ENCODE measurements around the gene L1CAM. TPM values are rescaled to one million over a fixed set of nuclear protein-coding genes. Genes with fewer than 3 reads are reported as not detected.
A peak's percentile ranks its signal among the peaks of the same experiment; 100 is the strongest.

Gene L1CAM, protein sequence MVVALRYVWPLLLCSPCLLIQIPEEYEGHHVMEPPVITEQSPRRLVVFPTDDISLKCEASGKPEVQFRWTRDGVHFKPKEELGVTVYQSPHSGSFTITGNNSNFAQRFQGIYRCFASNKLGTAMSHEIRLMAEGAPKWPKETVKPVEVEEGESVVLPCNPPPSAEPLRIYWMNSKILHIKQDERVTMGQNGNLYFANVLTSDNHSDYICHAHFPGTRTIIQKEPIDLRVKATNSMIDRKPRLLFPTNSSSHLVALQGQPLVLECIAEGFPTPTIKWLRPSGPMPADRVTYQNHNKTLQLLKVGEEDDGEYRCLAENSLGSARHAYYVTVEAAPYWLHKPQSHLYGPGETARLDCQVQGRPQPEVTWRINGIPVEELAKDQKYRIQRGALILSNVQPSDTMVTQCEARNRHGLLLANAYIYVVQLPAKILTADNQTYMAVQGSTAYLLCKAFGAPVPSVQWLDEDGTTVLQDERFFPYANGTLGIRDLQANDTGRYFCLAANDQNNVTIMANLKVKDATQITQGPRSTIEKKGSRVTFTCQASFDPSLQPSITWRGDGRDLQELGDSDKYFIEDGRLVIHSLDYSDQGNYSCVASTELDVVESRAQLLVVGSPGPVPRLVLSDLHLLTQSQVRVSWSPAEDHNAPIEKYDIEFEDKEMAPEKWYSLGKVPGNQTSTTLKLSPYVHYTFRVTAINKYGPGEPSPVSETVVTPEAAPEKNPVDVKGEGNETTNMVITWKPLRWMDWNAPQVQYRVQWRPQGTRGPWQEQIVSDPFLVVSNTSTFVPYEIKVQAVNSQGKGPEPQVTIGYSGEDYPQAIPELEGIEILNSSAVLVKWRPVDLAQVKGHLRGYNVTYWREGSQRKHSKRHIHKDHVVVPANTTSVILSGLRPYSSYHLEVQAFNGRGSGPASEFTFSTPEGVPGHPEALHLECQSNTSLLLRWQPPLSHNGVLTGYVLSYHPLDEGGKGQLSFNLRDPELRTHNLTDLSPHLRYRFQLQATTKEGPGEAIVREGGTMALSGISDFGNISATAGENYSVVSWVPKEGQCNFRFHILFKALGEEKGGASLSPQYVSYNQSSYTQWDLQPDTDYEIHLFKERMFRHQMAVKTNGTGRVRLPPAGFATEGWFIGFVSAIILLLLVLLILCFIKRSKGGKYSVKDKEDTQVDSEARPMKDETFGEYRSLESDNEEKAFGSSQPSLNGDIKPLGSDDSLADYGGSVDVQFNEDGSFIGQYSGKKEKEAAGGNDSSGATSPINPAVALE
- total RNA-seq, result 100 to 1,000 TPM in 4 of 8 experiments, 10 to 100 TPM in 1, 1 to 10 TPM in 2, under 1 TPM in 1; 0.87 to 147 (median 96.4) TPM

DNA sequence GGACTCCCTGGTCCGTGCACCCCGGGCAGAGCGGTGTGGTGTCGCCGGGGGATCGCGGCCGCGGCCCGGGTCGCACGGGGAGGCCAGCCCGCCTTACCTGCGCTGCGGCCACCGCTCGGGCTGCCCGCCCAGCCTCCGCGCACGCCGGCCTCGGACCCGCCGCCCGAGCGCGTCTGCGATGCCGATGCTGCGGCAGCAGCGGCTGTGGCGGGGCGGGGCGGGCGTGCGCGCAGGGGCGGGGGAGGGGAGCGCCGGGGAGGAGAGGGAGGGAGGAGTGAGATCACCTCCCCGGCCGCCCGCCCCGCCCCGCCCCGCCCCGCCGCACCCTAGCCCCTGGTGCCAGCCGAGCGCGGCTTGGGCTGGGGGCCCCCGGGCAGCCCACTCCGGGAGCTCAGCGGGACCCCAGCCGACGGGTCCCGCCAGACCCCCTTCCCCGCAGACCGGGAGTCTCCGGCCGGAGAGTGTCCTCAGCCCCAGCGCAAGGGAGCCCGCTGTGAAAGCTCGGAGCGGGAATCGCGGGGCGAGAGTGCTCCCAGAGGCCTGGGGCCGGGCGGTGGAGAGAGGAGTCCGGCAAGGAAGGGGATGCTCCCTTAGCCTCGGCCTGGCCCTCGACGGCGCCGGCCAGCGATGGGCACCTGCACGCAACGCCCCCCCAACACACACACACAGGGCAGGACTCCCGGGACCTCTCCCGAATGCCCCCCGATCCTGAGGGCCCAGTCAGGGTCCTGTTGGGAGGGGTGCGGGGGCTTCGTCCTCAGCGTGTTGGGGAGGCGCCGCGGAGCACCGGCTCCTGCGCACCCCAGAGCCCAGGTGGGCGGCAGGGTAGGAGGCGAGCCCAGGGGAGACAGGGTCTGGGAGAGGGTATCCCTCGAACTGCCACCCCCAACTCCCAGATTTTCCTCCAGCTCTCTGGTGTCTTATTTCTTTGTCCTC is at the start of gene L1CAM:
L1CAM (minus strand) TSS at position 206 of the 936 bp plus-strand sequence. CDS start 10,337 bp downstream, outside the sequence.
- H3K4me1 ChIP-seq (replicated peaks in 1 of 2), result peaks cover 35 to 40% of the 10 kb centered on the region in 2 donors
- peak within 1 kb of the TSS; percentile 85 to 91 for H3K27ac ChIP-seq
- WGBS, 10 experiments, result 0% methylated on average over 1 to 2 of the region's 94 CpGs; no CpG with 5 or more reads in 8 of the 10 experiments
- peak within 1 kb of the TSS; percentile 54 to 93 (median 66) for H3K4me3 ChIP-seq
- in situ Hi-C loops (cut with MboI; ENCODE audit: low pct_unique_long_range_greater_than_20kb in 2 of 9, low sequenced_read_pairs in 9 of 9, unreplicated experiment in 9 of 9), result no loop called here
- peak; percentile 28 to 69 (median 47) for ATAC-seq (replicated peaks in 6 of 8)

DNA sequence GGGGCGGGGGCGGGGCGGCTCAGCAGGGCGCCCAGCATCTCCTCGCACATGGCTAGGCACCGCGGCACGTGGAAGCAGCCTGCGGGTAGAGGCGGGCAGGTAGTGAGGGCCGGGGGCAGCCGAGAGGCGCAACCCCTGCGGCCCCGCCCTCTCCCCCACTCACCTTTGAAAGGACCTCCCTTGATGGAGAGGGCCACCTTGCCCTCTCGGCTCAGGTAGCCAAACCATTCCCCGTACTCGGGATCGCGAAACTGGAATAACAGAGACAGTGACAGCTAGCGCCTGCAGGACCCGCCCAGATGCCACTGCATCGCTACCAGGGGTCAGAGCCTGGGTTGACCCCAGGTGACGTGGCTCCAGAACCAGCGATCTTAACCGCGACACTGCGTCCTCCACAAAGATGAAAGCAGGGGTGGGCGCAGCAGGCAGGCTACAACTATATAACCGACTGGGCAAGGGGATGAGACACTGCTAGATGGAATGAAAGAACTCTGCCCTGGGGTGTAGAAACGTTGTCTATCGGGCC is 49.4 kb upstream of the L1CAM start:
- peak overlapping the region in 1 of 2 donors; percentile 53 for H3K27ac ChIP-seq
- peak in 2 of 8 experiments; percentile 2 for ATAC-seq (replicated peaks in 6 of 8)
- 38 to 74% methylated on average over 4 to 9 of the region's 32 CpGs; no CpG with 5 or more reads in 8 of the 10 experiments for WGBS, 10 experiments
- in situ Hi-C loops (cut with MboI; ENCODE audit: low pct_unique_long_range_greater_than_20kb in 2 of 9, low sequenced_read_pairs in 9 of 9, unreplicated experiment in 9 of 9), result no loop called here
- peak overlapping the region; percentile 64 to 96 (median 88) for H3K4me3 ChIP-seq
- H3K4me1 ChIP-seq (replicated peaks in 1 of 2), result peaks cover 6 to 7% of the 10 kb centered on the region in 2 donors

DNA sequence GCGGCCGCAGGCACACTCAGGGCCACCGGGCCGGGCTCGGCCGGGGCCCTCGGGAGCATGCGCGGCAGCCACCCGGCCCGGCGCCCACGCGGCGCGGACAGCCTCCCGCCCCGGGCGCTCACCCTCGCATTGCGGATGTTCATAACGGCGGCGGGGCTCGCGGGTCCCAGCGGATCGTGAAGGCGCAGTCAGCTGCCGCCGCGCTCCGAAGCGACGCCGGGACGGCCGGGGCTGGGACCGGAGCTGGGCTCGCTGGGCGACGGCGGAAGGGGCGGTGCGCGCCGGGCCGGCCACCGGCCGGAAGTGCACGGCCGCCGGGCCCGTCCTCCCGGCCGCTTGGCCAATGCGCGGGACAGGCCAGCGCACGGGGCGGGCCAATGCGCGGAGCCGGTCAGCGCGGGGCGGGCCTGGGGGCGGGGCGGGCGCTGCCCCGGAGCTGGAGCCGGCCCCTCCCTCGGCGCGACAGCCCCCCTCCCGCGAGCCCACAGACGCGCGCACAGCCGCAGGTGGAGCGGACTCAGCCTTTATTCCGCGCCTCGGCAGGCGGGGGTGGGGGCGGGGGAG is 48.9 kb upstream of the L1CAM start, which contains the start of gene NAA10:
NAA10 (minus strand) TSS at position 276 of the 564 bp plus-strand sequence; CDS start at position 143, 133 bp downstream.
- no CpG with 5 or more reads among the region's 87 CpGs for WGBS, 10 experiments
- peak within 1 kb of the TSS; percentile 64 to 96 (median 88) for H3K4me3 ChIP-seq
- H3K27ac ChIP-seq, result peak within 1 kb of the TSS; percentile 68 to 83
- peak; percentile 89 to 98 (median 97) for ATAC-seq (replicated peaks in 6 of 8)
- in situ Hi-C loops (cut with MboI; ENCODE audit: low pct_unique_long_range_greater_than_20kb in 2 of 9, low sequenced_read_pairs in 9 of 9, unreplicated experiment in 9 of 9), result no loop called here
- peaks cover 6 to 7% of the 10 kb centered on the region in 2 donors for H3K4me1 ChIP-seq (replicated peaks in 1 of 2)

DNA sequence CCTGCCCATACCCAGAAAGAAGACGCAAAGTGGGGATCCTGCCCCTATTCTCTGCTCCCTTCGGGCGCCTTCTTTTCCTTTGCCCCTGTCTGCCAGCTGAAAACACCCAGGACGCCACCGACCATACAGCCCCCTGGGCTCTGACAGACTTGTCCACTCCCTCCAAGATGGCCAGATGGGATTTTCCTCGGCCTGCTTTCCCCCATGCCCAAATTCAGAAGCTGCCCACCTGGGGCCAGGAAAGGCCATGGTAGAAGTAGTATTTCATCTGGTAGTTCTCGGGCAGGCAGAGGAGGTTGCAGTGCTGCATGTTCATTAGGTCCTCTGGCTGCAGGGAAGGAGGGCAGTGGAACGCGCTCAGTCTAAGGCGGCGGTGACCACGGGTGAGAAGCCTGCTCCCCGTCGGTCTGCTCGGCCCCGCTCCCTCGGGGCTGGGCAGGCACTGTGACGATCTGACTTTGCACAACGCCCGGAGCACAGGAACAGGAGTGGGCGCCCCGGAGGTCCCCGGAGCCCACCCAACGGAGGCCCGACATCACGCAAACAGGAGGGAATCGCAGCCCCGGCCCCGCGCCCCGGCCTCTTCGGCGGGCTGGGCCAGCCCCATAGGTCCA is 48.3 kb upstream of the L1CAM start:
- H3K27ac ChIP-seq, result peak overlapping the region; percentile 68 to 83
- 0 to 40% methylated on average over 2 of the region's 33 CpGs; no CpG with 5 or more reads in 8 of the 10 experiments for WGBS, 10 experiments
- H3K4me3 ChIP-seq, result peak overlapping the region; percentile 64 to 96 (median 88)
- in situ Hi-C loops (cut with MboI; ENCODE audit: low pct_unique_long_range_greater_than_20kb in 2 of 9, low sequenced_read_pairs in 9 of 9, unreplicated experiment in 9 of 9), result no loop called here
- peaks cover 6 to 7% of the 10 kb centered on the region in 2 donors for H3K4me1 ChIP-seq (replicated peaks in 1 of 2)
- ATAC-seq (replicated peaks in 6 of 8), result peak; percentile 7 to 34 (median 22)

DNA sequence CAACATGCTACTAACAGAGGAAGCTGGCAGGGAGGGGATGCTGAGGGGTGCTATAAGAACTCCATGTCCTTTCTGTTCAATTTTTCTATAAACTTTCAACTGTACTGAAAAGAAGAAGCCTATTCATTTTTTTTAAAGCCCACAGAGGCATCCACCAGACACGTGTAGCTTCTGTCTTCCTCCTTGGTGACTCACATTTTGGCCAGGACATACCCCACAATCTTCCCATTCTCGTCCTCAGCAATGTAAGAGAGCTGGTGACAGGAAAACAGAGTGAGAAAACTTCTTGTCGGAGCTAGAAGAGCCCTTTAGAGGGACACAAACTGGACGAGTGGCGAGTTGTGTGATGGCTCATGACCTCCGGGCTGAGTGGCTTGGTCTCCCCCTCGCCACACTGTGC is 47.8 kb upstream of the L1CAM start:
- 0 to 25% (median 0%) methylated on average over 1 to 4 of the region's 7 CpGs; no CpG with 5 or more reads in 7 of the 10 experiments for WGBS, 10 experiments
- peak overlapping the region; percentile 64 to 96 (median 88) for H3K4me3 ChIP-seq
- no peak for ATAC-seq (replicated peaks in 6 of 8)
- peaks cover 10% of the 10 kb centered on the region in 2 donors for H3K4me1 ChIP-seq (replicated peaks in 1 of 2)
- in situ Hi-C loops (cut with MboI; ENCODE audit: low pct_unique_long_range_greater_than_20kb in 2 of 9, low sequenced_read_pairs in 9 of 9, unreplicated experiment in 9 of 9), result no loop called here
- no peak overlapping the region for H3K27ac ChIP-seq

DNA sequence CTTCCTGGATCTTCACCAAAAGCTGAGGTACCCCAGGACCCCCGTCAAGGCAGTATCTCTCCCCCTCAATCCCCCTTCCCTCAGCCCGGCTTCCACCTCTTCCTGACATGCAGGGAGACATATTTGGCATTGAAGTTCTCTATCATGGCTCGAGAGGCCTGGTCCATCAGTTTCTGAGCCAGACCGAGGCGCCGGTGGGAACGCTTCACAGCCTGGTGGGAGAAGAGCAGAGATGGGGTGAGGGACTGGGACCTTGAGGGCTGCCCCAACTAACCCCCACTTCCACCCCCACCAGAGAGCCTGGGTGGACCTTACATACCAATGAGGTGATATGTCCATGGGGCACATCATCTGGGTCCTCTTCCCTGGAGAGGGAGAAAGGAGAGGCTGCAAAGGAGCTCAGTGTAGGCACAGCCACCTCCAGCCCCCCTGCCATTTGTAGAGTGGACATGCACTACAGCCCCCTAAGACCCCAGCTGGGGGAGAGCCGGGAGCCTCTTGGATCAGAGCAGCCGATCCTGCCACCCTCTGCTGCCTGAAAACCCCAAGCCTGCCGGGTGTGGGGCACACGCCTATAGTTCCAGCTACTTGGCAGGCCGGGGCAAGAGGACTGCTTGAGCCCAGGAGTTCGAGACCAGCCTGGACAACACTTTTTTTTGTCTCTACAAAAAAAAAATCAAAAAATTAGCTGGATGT is 46.4 kb upstream of the L1CAM start:
- H3K4me3 ChIP-seq, result no peak overlapping the region
- no peak overlapping the region for H3K27ac ChIP-seq
- no peak for ATAC-seq (replicated peaks in 6 of 8)
- peaks cover 10 to 12% of the 10 kb centered on the region in 2 donors for H3K4me1 ChIP-seq (replicated peaks in 1 of 2)
- in situ Hi-C loops (cut with MboI; ENCODE audit: low pct_unique_long_range_greater_than_20kb in 2 of 9, low sequenced_read_pairs in 9 of 9, unreplicated experiment in 9 of 9), result no loop called here
- WGBS, 10 experiments, result 50% methylated on average over 3 of the region's 13 CpGs; no CpG with 5 or more reads in 9 of the 10 experiments

DNA sequence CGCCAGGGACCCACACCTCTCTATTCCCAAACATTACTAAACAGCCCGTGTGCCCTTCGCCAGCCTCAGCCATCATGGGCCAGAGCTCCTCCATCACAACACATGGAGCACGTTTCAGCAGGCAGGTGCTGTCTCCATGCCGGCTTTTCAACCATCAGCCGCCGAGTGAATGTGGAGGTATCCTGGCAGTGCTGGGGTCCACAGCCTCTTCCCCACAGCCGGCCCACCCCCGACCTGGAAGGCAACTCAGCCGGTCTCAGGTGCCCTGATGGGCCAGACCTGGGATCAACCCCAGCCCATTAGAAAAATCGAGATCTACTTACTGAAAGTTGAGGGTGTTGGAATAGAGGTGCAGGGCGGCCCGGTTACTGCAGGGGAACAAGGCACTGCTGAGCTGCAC is 45.8 kb upstream of the L1CAM start:
- WGBS, 10 experiments, result no CpG with 5 or more reads among the region's 13 CpGs
- H3K4me1 ChIP-seq (replicated peaks in 1 of 2), result peaks cover 14 to 17% of the 10 kb centered on the region in 2 donors
- no peak for ATAC-seq (replicated peaks in 6 of 8)
- in situ Hi-C loops (cut with MboI; ENCODE audit: low pct_unique_long_range_greater_than_20kb in 2 of 9, low sequenced_read_pairs in 9 of 9, unreplicated experiment in 9 of 9), result no loop called here
- no peak overlapping the region for H3K4me3 ChIP-seq
- H3K27ac ChIP-seq, result no peak overlapping the region

DNA sequence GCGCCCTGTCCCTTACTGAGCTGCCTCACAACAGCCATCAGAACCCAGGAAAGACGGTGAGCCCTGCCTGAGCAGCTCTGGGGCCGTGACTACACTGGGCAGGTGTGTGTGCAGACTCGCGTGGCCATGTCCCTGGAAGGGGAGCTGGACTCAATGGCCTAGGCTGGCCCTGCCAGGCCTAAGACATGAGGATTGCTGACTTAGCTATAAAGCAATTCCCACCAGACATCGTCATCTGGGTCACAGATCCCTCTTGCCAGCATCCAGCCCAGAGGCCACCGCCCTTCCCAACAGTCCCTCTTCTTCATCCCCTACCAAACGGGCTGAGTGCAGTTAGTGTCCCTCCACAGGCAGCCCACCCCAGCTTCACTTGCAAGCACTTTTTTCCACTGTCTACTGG is 45.2 kb upstream of the L1CAM start:
- in situ Hi-C loops (cut with MboI; ENCODE audit: low pct_unique_long_range_greater_than_20kb in 2 of 9, low sequenced_read_pairs in 9 of 9, unreplicated experiment in 9 of 9), result no loop called here
- no peak overlapping the region for H3K4me3 ChIP-seq
- 80% methylated on average over 2 of the region's 8 CpGs; no CpG with 5 or more reads in 9 of the 10 experiments for WGBS, 10 experiments
- H3K4me1 ChIP-seq (replicated peaks in 1 of 2), result peaks cover 20 to 23% of the 10 kb centered on the region in 2 donors
- ATAC-seq (replicated peaks in 6 of 8), result no peak
- no peak overlapping the region for H3K27ac ChIP-seq

DNA sequence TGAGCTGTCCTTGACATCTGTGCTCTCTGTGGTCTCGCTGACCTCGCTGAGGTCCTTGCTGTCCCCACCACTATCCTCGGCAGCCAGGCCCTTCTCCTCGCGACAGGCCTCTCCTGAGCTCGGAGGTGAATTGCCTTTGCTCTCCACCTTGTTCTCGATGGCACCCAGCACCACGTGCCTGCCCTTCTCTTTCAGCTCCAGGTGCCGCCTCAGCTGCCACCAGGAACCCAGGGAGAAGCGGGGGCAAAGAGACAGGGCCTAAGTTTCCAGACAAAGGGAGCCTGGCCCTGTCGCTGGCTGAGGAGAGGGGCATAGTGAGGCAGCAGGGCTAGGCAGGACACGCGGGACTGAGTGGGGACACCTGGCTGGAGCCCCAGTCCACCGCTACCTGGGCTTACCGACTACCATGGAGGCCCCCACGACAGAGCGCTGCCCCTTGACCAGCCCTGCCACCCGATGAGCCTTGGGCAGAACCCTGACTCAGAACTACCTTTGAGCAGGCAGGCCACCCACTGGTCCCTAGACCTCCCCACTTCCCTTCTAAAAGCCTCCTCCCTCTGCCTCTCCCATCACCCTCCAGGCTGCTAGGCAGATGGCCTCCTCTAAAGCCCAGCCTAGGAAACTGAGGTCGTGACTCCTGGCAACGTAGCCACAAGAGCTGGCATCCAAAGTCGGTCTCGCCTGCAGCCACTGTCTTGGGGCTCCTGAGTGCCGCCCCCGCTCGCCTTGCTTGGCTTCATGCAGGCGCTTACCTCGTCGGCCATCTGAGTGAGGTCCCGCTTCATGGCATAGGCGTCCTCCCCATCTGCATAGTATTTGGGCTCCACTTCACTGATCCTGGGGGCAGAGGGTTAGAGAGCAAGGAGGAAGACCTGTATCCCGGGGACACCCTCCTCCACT is 44.3 kb upstream of the L1CAM start:
- Histone ChIP-seq H3K4me1 (replicated peaks in 1 of 2) (peaks cover 23 to 27% of the 10 kb centered on the region in 2 donors), H3K4me3 (no peak overlapping the region), H3K27ac (no peak overlapping the region)
- ATAC-seq (replicated peaks in 6 of 8), result no peak
- WGBS, 10 experiments, result 79% methylated on average over 2 of the region's 31 CpGs; no CpG with 5 or more reads in 9 of the 10 experiments
- in situ Hi-C loops (cut with MboI; ENCODE audit: low pct_unique_long_range_greater_than_20kb in 2 of 9, low sequenced_read_pairs in 9 of 9, unreplicated experiment in 9 of 9), result no loop called here

DNA sequence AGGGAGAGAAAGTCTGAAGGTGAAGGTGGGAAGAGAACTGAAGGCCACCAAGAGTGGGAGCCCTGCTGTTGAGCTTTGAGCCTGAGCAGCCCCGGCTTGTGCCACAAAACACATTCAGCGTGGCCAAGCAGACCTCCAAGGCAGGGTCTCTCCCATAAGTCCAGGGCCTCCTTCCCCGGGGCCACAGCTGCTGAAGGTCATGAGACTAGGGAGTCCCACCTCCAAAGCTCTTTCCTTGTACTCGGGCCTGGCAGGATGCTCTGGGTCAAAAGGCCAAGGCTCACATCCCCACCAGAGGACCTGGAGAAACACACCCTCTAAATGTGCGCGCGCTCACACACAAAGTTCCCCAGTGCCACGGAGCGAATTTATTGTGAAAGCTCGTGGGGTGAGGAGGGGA is 43.6 kb upstream of the L1CAM start:
- in situ Hi-C loops (cut with MboI; ENCODE audit: low pct_unique_long_range_greater_than_20kb in 2 of 9, low sequenced_read_pairs in 9 of 9, unreplicated experiment in 9 of 9), result no loop called here
- 60% methylated on average over 1 of the region's 10 CpGs; no CpG with 5 or more reads in 9 of the 10 experiments for WGBS, 10 experiments
- no peak overlapping the region for H3K4me3 ChIP-seq
- peaks cover 25 to 27% of the 10 kb centered on the region in 2 donors for H3K4me1 ChIP-seq (replicated peaks in 1 of 2)
- no peak for ATAC-seq (replicated peaks in 6 of 8)
- H3K27ac ChIP-seq, result no peak overlapping the region
